ENCODE measurements around the gene CASR.

DNA sequence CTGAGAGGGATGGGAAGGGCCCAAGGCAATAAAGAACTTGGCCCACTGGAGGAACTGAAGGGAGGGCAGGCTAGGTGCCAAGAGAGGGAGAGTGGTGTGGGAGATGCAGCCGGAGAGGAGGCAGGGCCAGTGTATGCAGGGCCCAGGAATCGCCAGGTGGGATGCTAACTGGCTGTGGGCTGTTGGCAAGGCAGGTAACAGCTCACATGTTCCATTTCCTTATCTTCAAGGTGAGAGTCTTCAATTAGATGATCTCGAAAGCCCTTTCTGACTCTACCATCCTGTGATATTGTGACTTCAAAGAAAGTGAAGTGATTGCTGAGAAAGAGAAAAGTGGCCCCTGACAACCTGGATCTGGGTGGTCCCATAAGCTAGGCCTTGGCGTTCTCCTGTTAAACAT is 49.0 kb downstream of the CASR start:
- TF ChIP-seq, protein P1, sequence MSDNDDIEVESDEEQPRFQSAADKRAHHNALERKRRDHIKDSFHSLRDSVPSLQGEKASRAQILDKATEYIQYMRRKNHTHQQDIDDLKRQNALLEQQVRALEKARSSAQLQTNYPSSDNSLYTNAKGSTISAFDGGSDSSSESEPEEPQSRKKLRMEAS (IDR thresholded peaks at IDR 0.05; ENCODE audit: low read depth, low read length), result no peak
- TF ChIP-seq, protein P2, sequence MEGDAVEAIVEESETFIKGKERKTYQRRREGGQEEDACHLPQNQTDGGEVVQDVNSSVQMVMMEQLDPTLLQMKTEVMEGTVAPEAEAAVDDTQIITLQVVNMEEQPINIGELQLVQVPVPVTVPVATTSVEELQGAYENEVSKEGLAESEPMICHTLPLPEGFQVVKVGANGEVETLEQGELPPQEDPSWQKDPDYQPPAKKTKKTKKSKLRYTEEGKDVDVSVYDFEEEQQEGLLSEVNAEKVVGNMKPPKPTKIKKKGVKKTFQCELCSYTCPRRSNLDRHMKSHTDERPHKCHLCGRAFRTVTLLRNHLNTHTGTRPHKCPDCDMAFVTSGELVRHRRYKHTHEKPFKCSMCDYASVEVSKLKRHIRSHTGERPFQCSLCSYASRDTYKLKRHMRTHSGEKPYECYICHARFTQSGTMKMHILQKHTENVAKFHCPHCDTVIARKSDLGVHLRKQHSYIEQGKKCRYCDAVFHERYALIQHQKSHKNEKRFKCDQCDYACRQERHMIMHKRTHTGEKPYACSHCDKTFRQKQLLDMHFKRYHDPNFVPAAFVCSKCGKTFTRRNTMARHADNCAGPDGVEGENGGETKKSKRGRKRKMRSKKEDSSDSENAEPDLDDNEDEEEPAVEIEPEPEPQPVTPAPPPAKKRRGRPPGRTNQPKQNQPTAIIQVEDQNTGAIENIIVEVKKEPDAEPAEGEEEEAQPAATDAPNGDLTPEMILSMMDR (IDR thresholded peaks at IDR 0.05; ENCODE audit: low read depth, low read length), result no peak
- TF ChIP-seq POLR2A (IDR thresholded peaks at IDR 0.05; ENCODE audit: extremely low read depth, insufficient read length), result no peak
